C4-2B (cell line): ENCODE results near the gene SEMA6A.

Experiments used
- CTCF ChIP-seq: fragments of 450-650 bp; conservative IDR thresholded peaks from 2 replicates; pipeline ENCODE4 v1.5.1; 2017; ENCODE audit warnings: mild to moderate bottlenecking
- ZFX ChIP-seq: fragments of 450-650 bp; IDR thresholded peaks from 2 replicates; pipeline ENCODE4 v1.6.1; 2017

GRCh38 chr5:116502138-116502537, 72.5 kb downstream of the SEMA6A start:
- TF ChIP-seq CTCF (no peak), ZFX (no peak)
